ENCODE data around the gene PPP1R2.

PPP1R2 gene

DNA sequence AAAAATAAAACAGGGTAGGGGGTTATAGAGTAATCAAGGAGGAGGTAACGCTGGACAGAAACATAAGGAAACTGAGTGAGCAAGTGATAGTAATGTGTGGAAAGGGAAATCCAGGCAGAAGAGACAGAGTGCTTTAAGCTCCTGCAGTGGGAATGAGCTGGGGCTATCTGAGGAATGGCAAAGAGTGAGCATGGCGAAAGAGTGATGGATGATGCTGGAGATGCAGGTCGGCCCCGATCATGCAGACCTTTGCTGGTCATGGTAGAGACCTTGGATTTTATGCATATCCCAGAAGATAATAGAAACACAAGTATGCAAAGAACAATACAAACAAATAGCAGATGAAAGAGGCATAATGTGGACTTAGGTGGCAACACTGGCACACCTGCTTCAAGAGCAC, 74.3 kb downstream of the PPP1R2 start:
- DNase-seq (ENCODE audit: extremely low spot score, insufficient read length, low read depth) (no peak), FAIRE-seq (no peak)

DNA sequence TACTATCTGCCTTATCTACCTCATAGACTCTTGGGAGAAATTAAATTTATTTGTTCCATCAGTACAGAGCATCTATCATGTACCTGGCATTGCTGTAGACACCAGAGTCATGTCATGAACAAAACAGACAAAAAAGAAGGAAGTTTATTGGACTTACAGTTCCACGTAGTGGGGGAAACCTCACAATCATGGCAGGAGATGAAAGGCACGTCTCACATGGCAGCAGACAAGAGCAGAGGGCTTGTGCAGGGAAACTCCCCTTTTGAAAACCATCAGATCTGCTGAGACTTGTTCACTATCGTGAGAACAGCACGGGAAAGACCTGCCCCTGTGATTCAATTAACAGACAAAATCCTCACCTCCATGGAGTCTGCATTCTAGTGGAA, 74.7 kb downstream of the PPP1R2 start:
- FAIRE-seq = peak; percentile 9

DNA sequence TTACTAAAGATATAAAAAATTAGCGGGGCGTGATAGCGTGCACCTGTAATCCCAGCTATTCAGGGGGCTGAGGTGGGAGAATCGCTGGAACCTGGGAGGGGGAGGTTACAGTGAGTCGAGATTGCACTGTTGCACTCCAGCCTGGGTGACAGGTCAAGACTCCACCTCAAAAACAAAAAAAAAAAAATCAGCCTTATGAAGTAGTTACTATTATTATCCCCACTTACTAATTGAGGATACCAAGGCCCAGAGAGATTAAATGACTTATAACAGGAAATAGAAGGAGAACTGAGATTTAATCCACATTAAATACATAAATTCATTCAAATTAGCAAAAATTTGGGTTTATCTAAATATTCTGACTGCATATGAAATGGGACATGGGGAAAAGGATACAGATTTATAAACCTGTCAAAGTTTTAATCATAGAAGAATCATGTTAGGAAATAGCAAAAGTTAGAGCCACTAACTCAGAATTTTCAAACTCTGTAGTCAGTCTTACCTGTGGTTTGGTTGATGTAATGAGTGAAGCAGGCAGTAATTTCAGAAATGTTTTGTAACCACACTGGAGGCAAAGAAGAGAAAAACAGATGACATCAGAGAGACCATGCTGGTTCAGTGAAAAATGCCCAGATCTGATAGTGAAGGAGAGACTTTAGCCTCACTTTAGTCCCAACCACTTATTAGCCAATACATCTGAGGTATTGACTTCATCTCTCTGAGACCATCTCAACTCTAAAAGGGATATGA, 75.3 kb downstream of the PPP1R2 start:
- FAIRE-seq (no peak), DNase-seq (ENCODE audit: extremely low spot score, insufficient read length, low read depth) (no peak)

More for the DNA sequence above, 74.7 kb downstream of the PPP1R2 start:
- DNase-seq (ENCODE audit: extremely low spot score, insufficient read length, low read depth) = no peak

DNA sequence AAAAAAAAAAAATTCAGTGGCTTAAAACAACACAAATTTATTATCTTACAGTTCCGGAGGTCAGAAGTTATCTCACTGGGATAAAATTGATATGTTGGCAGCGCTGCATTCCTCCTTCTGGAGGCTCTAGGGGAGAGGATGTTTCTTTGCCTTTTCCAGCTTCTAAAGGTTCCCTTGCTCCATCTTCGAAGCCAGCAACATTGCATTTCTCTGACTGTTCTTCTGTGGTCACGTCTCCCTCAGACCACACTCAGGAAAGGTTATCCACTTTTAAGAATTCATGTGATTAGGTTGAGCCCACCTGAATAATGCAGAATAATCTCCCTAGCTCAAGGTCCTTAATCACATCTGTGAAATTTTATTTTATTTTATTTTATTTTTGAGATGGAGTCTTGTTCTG, 76.9 kb downstream of the PPP1R2 start:
- FAIRE-seq (no peak), DNase-seq (ENCODE audit: extremely low spot score, insufficient read length, low read depth) (no peak)

All from GM18507 (cell line).